ENCODE measurements around the gene SLC13A3.

Gene SLC13A3

GRCh38 chr20:46610145-46610544 lies 41.1 kb downstream of the SLC13A3 start:
- no peaks in the 10 kb centered on the region for H3K36me3 Mint-ChIP-seq (ENCODE audit: insufficient read depth)
- DNase-seq: no peak
- H3K4me1 Mint-ChIP-seq (ENCODE audit: low read depth in 2 of 2): no peaks in the 10 kb centered on the region
- no peak for ATAC-seq (replicated peaks)
- H3K27me3 Mint-ChIP-seq: peaks cover 0 to 37% of the 10 kb centered on the region in 2 donors
- no peak overlapping the region for H3K4me3 Mint-ChIP-seq
- H3K27ac Mint-ChIP-seq: no peak overlapping the region
- H3K9me3 Mint-ChIP-seq: no peaks in the 10 kb centered on the region

- peaks cover 0 to 1% of the 10 kb centered on the region in 2 donors for H3K4me1 Mint-ChIP-seq (ENCODE audit: low read depth in 2 of 2)
- no peak overlapping the region for H3K4me3 Mint-ChIP-seq
- H3K27me3 Mint-ChIP-seq: peaks cover 0 to 35% of the 10 kb centered on the region in 2 donors
- H3K9me3 Mint-ChIP-seq: no peaks in the 10 kb centered on the region
- ATAC-seq (replicated peaks) (no peak), DNase-seq (no peak)
- no peak overlapping the region for H3K27ac Mint-ChIP-seq
- H3K36me3 Mint-ChIP-seq (ENCODE audit: insufficient read depth): no peaks in the 10 kb centered on the region
Measured at GRCh38 chr20:46609043-46609442, 42.2 kb downstream of the SLC13A3 start.

- peaks cover 0 to 2% of the 10 kb centered on the region in 2 donors for H3K4me1 Mint-ChIP-seq (ENCODE audit: low read depth in 2 of 2)
- H3K27me3 Mint-ChIP-seq: peaks cover 0 to 25% of the 10 kb centered on the region in 2 donors
- H3K9me3 Mint-ChIP-seq: no peaks in the 10 kb centered on the region
- no peak for DNase-seq
- no peak overlapping the region for H3K4me3 Mint-ChIP-seq
- no peaks in the 10 kb centered on the region for H3K36me3 Mint-ChIP-seq (ENCODE audit: insufficient read depth)
- ATAC-seq (replicated peaks): no peak
- H3K27ac Mint-ChIP-seq: no peak overlapping the region
Measured at GRCh38 chr20:46607849-46608497, 43.3 kb downstream of the SLC13A3 start.

GRCh38 chr20:46607191-46607848 lies 43.9 kb downstream of the SLC13A3 start:
- peaks cover 0 to 2% of the 10 kb centered on the region in 2 donors for H3K4me1 Mint-ChIP-seq (ENCODE audit: low read depth in 2 of 2)
- H3K27ac Mint-ChIP-seq: no peak overlapping the region
- DNase-seq: no peak
- no peaks in the 10 kb centered on the region for H3K9me3 Mint-ChIP-seq
- no peaks in the 10 kb centered on the region for H3K36me3 Mint-ChIP-seq (ENCODE audit: insufficient read depth)
- H3K27me3 Mint-ChIP-seq: peaks cover 0 to 18% of the 10 kb centered on the region in 2 donors
- H3K4me3 Mint-ChIP-seq: no peak overlapping the region
- no peak for ATAC-seq (replicated peaks)

GRCh38 chr20:46606817-46607190 lies 44.5 kb downstream of the SLC13A3 start:
- Mint-ChIP-seq H3K36me3 (ENCODE audit: insufficient read depth) (no peaks in the 10 kb centered on the region), H3K27me3 (peaks cover 0 to 18% of the 10 kb centered on the region in 2 donors), H3K4me1 (ENCODE audit: low read depth in 2 of 2) (peaks cover 0 to 2% of the 10 kb centered on the region in 2 donors), H3K4me3 (no peak overlapping the region), H3K9me3 (no peaks in the 10 kb centered on the region), H3K27ac (no peak overlapping the region)
- ATAC-seq (replicated peaks) (no peak), DNase-seq (no peak)

GRCh38 chr20:46605978-46606816 lies 45.1 kb downstream of the SLC13A3 start:
- H3K27ac Mint-ChIP-seq: no peak overlapping the region
- H3K9me3 Mint-ChIP-seq: peaks cover 0 to 3% of the 10 kb centered on the region in 2 donors
- ATAC-seq (replicated peaks): no peak
- peaks cover 0 to 18% of the 10 kb centered on the region in 2 donors for H3K27me3 Mint-ChIP-seq
- no peaks in the 10 kb centered on the region for H3K36me3 Mint-ChIP-seq (ENCODE audit: insufficient read depth)
- no peak overlapping the region for H3K4me3 Mint-ChIP-seq
- no peak for DNase-seq
- H3K4me1 Mint-ChIP-seq (ENCODE audit: low read depth in 2 of 2): peaks cover 2 to 6% of the 10 kb centered on the region in 2 donors

GRCh38 chr20:46605181-46605580 lies 46.1 kb downstream of the SLC13A3 start:
- Mint-ChIP-seq H3K4me3 (no peak overlapping the region), H3K4me1 (ENCODE audit: low read depth in 2 of 2) (peaks cover 2 to 6% of the 10 kb centered on the region in 2 donors), H3K36me3 (ENCODE audit: insufficient read depth) (no peaks in the 10 kb centered on the region), H3K9me3 (peaks cover 0 to 3% of the 10 kb centered on the region in 2 donors), H3K27ac (no peak overlapping the region), H3K27me3 (peaks cover 0 to 18% of the 10 kb centered on the region in 2 donors)
- ATAC-seq (replicated peaks) (no peak), DNase-seq (no peak)

GRCh38 chr20:46604551-46605133 lies 46.6 kb downstream of the SLC13A3 start:
- H3K27me3 Mint-ChIP-seq: peaks cover 0 to 23% of the 10 kb centered on the region in 2 donors
- peaks cover 0 to 3% of the 10 kb centered on the region in 2 donors for H3K9me3 Mint-ChIP-seq
- peaks cover 2 to 6% of the 10 kb centered on the region in 2 donors for H3K4me1 Mint-ChIP-seq (ENCODE audit: low read depth in 2 of 2)
- H3K36me3 Mint-ChIP-seq (ENCODE audit: insufficient read depth): no peaks in the 10 kb centered on the region
- H3K4me3 Mint-ChIP-seq: no peak overlapping the region
- DNase-seq: no peak
- H3K27ac Mint-ChIP-seq: no peak overlapping the region
- ATAC-seq (replicated peaks): no peak

GRCh38 chr20:46602429-46602828 lies 48.8 kb downstream of the SLC13A3 start:
- Mint-ChIP-seq H3K4me1 (ENCODE audit: low read depth in 2 of 2) (peaks cover 5 to 6% of the 10 kb centered on the region in 2 donors), H3K4me3 (no peak overlapping the region), H3K9me3 (peaks cover 0 to 3% of the 10 kb centered on the region in 2 donors), H3K36me3 (ENCODE audit: insufficient read depth) (no peaks in the 10 kb centered on the region), H3K27ac (no peak overlapping the region), H3K27me3 (peaks cover 8 to 38% of the 10 kb centered on the region in 2 donors)
- DNase-seq (no peak), ATAC-seq (replicated peaks) (no peak)

GRCh38 chr20:46601603-46602122 lies 49.6 kb downstream of the SLC13A3 start:
- Mint-ChIP-seq H3K27ac (no peak overlapping the region), H3K36me3 (ENCODE audit: insufficient read depth) (no peaks in the 10 kb centered on the region), H3K4me3 (no peak overlapping the region), H3K27me3 (peaks cover 8 to 38% of the 10 kb centered on the region in 2 donors), H3K9me3 (peaks cover 0 to 3% of the 10 kb centered on the region in 2 donors), H3K4me1 (ENCODE audit: low read depth in 2 of 2) (peaks cover 5 to 6% of the 10 kb centered on the region in 2 donors)
- no peak for ATAC-seq (replicated peaks)
- no peak for DNase-seq

GRCh38 chr20:46600286-46600752 lies 50.9 kb downstream of the SLC13A3 start:
- no peak for ATAC-seq (replicated peaks)
- Mint-ChIP-seq H3K27ac (peak overlapping the region in 1 of 2 donors; percentile 12), H3K27me3 (peaks cover 8 to 49% of the 10 kb centered on the region in 2 donors), H3K36me3 (ENCODE audit: insufficient read depth) (no peaks in the 10 kb centered on the region), H3K9me3 (peaks cover 0 to 3% of the 10 kb centered on the region in 2 donors), H3K4me1 (ENCODE audit: low read depth in 2 of 2) (peaks cover 5 to 6% of the 10 kb centered on the region in 2 donors), H3K4me3 (no peak overlapping the region)
- no peak for DNase-seq

GRCh38 chr20:46599227-46599987 lies 51.9 kb downstream of the SLC13A3 start:
- ATAC-seq (replicated peaks) (no peak), DNase-seq (no peak)
- H3K9me3 Mint-ChIP-seq: peaks cover 0 to 3% of the 10 kb centered on the region in 2 donors

More at GRCh38 chr20:46599227-46599987, 51.9 kb downstream of the SLC13A3 start:
- H3K4me1 Mint-ChIP-seq (ENCODE audit: low read depth in 2 of 2): peaks cover 5 to 6% of the 10 kb centered on the region in 2 donors
- H3K4me3 Mint-ChIP-seq: no peak overlapping the region
- H3K27ac Mint-ChIP-seq: no peak overlapping the region
- no peaks in the 10 kb centered on the region for H3K36me3 Mint-ChIP-seq (ENCODE audit: insufficient read depth)
- H3K27me3 Mint-ChIP-seq: peaks cover 8 to 56% of the 10 kb centered on the region in 2 donors
